ENCODE data around the gene KDM4F.

Gene KDM4F

GRCh38 chr11:95085117-95085816 is 36.0 kb downstream of the KDM4F start:
- no peaks in the 10 kb centered on the region for H3K79me2 ChIP-seq (ENCODE audit: insufficient read depth, low read depth)
- H3K4me1 ChIP-seq (ENCODE audit: low read depth, poor library complexity, severe bottlenecking): peaks cover 8% of the 10 kb centered on the region
- TF ChIP-seq, protein P1, sequence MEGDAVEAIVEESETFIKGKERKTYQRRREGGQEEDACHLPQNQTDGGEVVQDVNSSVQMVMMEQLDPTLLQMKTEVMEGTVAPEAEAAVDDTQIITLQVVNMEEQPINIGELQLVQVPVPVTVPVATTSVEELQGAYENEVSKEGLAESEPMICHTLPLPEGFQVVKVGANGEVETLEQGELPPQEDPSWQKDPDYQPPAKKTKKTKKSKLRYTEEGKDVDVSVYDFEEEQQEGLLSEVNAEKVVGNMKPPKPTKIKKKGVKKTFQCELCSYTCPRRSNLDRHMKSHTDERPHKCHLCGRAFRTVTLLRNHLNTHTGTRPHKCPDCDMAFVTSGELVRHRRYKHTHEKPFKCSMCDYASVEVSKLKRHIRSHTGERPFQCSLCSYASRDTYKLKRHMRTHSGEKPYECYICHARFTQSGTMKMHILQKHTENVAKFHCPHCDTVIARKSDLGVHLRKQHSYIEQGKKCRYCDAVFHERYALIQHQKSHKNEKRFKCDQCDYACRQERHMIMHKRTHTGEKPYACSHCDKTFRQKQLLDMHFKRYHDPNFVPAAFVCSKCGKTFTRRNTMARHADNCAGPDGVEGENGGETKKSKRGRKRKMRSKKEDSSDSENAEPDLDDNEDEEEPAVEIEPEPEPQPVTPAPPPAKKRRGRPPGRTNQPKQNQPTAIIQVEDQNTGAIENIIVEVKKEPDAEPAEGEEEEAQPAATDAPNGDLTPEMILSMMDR (conservative IDR thresholded peaks at IDR 0.05; ENCODE audit: low read depth, low read length): no peak
- H3K36me3 ChIP-seq (ENCODE audit: insufficient read depth): no peaks in the 10 kb centered on the region
- no peak overlapping the region for H3K4me3 ChIP-seq (IDR thresholded peaks at IDR 0.05; ENCODE audit: insufficient read depth, low read depth, low read length)
- no peaks in the 10 kb centered on the region for H4K20me1 ChIP-seq (ENCODE audit: insufficient read depth)
- no peak overlapping the region for H2AFZ ChIP-seq (ENCODE audit: low read depth)
- H3K9ac ChIP-seq: no peak overlapping the region
- H3K4me2 ChIP-seq: no peak overlapping the region
- H3K27ac ChIP-seq: no peak overlapping the region
- no peaks in the 10 kb centered on the region for H3K27me3 ChIP-seq (ENCODE audit: insufficient read depth, low read depth)

DNA sequence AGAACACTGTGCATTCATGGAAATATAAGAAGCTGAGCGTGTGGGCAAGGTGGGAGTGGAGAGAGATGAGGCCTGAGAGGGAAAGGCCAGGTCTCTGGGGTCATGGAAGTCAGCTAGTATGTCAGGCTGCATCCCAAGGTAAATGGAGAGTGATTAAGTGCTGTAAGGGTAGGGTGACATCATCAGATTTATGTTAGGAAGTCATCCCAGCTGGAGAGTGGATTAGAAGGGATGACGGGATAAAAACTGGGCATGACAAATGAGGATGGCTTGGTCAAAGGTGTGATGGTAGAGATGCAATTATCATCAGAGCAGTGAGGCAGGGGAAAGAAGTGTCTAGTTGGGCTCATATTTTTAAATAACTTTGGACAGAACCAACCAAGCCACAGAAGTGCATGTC is 36.9 kb downstream of the KDM4F start:
- TF ChIP-seq, protein P1 (conservative IDR thresholded peaks at IDR 0.05; ENCODE audit: low read depth, low read length): no peak

DNA sequence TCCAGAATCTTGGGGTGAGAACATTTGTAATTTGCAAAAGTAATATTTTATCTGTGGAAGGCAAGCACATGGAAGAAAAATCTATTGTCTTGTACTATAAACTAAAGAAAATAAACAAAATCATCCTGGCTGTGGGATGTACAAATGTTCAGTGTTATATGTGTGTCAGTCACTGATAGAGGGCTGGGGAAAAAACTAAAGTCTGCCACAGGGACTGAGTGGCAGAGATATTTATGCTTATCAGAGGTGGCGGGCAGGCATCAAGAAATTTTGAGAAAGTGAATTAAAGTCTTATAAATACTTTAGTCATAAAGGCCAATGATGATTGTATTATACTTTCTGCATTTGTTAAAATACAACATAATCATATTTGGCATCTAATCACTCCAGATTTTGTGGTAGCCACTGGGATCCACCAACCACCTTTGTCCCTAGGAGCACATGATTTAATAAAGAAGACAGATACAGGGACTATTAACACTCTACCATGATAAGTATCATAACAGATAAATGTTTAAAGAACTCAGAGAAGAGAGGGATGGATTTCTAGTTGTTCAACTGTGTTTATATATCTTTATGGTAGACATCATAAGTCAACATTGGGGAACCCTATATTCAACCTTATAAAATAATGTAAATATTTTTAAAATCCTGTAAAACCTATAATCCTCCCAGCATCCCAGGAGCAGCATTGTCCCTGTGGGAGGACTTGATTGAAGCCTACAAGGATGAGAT is 37.8 kb downstream of the KDM4F start:
- Histone ChIP-seq H4K20me1 (ENCODE audit: insufficient read depth) (no peaks in the 10 kb centered on the region), H2AFZ (ENCODE audit: low read depth) (no peak overlapping the region), H3K27me3 (ENCODE audit: insufficient read depth, low read depth) (no peaks in the 10 kb centered on the region), H3K4me2 (no peak overlapping the region), H3K4me1 (ENCODE audit: low read depth, poor library complexity, severe bottlenecking) (peaks cover 12% of the 10 kb centered on the region), H3K9ac (no peak overlapping the region), H3K27ac (no peak overlapping the region), H3K79me2 (ENCODE audit: insufficient read depth, low read depth) (no peaks in the 10 kb centered on the region), H3K4me3 (IDR thresholded peaks at IDR 0.05; ENCODE audit: insufficient read depth, low read depth, low read length) (no peak overlapping the region), H3K36me3 (ENCODE audit: insufficient read depth) (no peaks in the 10 kb centered on the region)
- TF ChIP-seq, protein P1 (conservative IDR thresholded peaks at IDR 0.05; ENCODE audit: low read depth, low read length): no peak

More for the DNA sequence above, 36.9 kb downstream of the KDM4F start:
- Histone ChIP-seq H3K36me3 (ENCODE audit: insufficient read depth) (no peaks in the 10 kb centered on the region), H3K4me3 (IDR thresholded peaks at IDR 0.05; ENCODE audit: insufficient read depth, low read depth, low read length) (no peak overlapping the region), H2AFZ (ENCODE audit: low read depth) (no peak overlapping the region), H3K79me2 (ENCODE audit: insufficient read depth, low read depth) (no peaks in the 10 kb centered on the region), H3K27ac (no peak overlapping the region), H3K9ac (no peak overlapping the region), H3K4me2 (no peak overlapping the region), H3K4me1 (ENCODE audit: low read depth, poor library complexity, severe bottlenecking) (peaks cover 12% of the 10 kb centered on the region), H3K27me3 (ENCODE audit: insufficient read depth, low read depth) (no peaks in the 10 kb centered on the region), H4K20me1 (ENCODE audit: insufficient read depth) (no peaks in the 10 kb centered on the region)

DNA sequence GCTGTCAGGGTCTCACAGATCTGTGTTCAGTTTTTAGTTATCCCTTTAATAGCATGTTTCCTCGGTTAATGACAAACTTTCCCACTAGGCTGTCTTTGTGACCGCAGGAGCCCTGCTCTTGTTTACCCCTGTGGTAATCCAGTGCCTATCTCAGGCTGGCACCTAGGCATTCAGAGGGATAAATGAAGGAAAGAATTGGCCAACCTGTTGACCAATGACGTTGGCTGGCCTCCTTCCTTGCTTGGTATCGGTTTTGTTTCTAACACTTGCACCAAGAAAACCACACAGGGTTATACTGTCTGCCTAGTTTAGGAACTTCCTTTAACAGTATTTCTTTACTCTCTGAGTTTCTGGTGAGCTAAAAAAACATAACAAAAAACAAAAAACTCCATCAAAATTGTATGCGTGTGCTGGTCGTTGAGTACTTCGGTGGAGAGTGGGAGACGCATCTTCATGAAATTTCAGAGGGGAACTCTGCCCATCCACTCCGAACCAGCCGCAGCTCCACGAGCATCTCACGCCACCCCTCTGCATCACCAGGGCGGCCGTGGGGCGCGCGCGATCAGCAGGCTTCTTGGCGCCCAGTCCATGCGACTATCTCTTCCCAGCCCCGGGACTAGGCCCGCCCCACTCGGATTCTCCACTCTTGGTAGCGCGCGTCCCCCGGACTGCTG is 39.9 kb downstream of the KDM4F start:
- Histone ChIP-seq H3K4me3 (IDR thresholded peaks at IDR 0.05; ENCODE audit: insufficient read depth, low read depth, low read length) (no peak overlapping the region), H3K27me3 (ENCODE audit: insufficient read depth, low read depth) (no peaks in the 10 kb centered on the region), H2AFZ (ENCODE audit: low read depth) (peak overlapping the region; percentile 82), H4K20me1 (ENCODE audit: insufficient read depth) (no peaks in the 10 kb centered on the region), H3K4me2 (peak overlapping the region; percentile 59; the same call in 1 of the 2 replicates), H3K79me2 (ENCODE audit: insufficient read depth, low read depth) (no peaks in the 10 kb centered on the region), H3K36me3 (ENCODE audit: insufficient read depth) (no peaks in the 10 kb centered on the region), H3K9ac (peak overlapping the region; percentile 47; the same call in 1 of the 2 replicates), H3K4me1 (ENCODE audit: low read depth, poor library complexity, severe bottlenecking) (peaks cover 25% of the 10 kb centered on the region), H3K27ac (peak overlapping the region; percentile 55)
- TF ChIP-seq, protein P1 (conservative IDR thresholded peaks at IDR 0.05; ENCODE audit: low read depth, low read length): no peak
